GM20431 (cell line): ENCODE data around the gene ITGA3.

ENCODE experiments used
- in situ Hi-C: fragments of 300-500 bp; cut with MseI, MboI; formaldehyde crosslinking; loops from one replicate; pipeline ENCODE4 v1.15.0; 2020; ENCODE audit warnings: low sequenced_read_pairs; ENCODE audit not compliant: unreplicated experiment

Gene ITGA3

DNA sequence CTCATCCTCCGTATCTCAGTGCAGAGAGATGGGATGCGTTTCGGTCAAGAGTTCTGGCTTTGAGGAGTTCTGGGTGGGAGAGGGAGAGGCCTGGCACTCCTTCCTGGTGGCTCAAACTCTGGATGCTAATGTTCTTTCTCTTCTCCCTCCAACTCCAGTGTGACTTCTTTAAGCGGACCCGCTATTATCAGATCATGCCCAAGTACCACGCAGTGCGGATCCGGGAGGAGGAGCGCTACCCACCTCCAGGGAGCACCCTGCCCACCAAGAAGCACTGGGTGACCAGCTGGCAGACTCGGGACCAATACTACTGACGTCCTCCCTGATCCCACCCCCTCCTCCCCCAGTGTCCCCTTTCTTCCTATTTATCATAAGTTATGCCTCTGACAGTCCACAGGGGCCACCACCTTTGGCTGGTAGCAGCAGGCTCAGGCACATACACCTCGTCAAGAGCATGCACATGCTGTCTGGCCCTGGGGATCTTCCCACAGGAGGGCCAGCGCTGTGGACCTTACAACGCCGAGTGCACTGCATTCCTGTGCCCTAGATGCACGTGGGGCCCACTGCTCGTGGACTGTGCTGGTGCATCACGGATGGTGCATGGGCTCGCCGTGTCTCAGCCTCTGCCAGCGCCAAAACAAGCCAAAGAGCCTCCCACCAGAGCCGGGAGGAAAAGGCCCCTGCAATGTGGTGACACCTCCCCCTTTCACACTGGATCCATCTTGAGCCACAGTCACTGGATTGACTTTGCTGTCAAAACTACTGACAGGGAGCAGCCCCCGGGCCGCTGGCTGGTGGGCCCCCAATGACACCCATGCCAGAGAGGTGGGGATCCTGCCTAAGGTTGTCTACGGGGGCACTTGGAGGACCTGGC, 33.3 kb downstream of the ITGA3 start:
- in situ Hi-C loops, result loop anchor here (10.0 kb wide), 1 partner anchor 54 kb away; no protein-coding TSS in a partner anchor

DNA sequence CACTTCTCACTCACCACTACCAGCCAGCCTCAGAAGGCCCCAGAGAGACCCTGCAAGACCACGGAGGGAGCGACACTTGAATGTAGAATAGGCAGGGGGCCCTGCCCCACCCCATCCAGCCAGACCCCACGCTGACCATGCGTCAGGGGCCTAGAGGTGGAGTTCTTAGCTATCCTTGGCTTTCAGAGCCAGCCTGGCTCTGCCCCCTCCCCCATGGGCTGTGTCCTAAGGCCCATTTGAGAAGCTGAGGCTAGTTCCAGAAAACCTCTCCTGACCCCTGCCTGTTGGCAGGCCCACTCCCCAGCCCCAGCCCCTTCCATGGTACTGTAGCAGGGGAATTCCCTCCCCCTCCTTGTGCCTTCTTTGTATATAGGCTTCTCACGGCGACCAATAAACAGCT, 34.2 kb downstream of the ITGA3 start:
- in situ Hi-C loops, result no loop called here

DNA sequence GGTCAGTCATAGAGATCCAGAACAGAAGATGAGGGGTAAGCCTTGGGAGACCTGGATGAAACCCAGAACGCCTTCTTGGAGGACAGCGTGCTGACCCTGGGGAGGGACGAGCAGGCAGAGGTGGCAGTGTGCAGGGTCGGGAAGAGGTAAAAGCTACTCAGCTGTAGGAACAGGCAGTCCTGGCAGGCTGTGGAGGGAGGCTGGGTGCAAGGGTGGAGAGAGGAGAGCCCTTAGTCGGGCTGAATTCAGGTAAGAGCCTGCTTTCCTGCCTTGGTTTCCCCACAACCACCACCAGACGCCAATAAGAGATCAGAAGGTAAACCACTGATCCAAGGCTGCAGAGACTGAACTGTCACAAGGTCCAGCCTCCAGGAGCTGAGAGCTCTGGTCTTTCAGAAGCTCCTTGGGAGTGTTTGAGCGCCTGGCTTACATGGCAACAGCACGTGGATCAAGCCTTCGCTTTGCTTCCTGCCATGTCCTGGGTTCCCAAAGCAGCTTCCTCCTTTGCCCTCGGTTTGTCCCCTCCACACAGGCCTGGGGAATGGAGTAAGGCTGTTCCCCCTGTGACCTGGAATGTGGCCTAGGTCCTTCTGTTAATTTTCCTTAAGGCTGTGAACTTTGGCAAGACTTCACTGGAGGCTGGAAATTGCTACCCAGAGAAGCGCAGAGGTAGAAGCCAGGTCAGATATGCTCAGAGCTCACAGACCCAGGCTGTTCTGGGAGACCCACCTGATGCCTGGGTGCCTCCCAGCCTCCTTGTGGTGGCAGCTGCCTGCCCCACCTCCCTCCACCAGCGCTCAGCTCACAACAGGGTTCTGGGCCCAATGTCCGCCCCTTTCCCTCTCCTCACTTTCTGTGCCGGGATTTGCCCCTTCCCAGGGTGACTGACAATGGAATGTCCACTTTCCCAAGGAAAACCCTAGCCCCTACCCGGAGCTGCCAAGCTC, 35.3 kb downstream of the ITGA3 start:
- in situ Hi-C loops, result no loop called here

DNA sequence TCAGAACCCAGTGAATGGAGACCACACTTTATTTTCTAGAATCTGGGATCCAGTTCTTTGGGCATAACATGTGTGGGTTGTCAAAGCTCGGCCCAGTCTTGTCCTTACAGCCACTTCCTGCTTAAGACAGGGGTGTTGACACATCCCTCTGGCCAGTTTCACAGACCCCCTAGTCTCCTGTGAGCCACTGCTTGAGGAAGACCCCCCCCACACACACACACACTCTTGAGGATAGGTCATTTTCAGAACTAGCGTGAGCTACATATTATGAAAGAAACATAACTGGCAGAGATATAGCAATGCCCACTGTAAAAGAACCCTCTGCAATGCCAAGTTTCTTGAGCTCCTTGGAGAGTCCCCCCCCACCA, 36.0 kb downstream of the ITGA3 start:
- in situ Hi-C loops, result no loop called here

DNA sequence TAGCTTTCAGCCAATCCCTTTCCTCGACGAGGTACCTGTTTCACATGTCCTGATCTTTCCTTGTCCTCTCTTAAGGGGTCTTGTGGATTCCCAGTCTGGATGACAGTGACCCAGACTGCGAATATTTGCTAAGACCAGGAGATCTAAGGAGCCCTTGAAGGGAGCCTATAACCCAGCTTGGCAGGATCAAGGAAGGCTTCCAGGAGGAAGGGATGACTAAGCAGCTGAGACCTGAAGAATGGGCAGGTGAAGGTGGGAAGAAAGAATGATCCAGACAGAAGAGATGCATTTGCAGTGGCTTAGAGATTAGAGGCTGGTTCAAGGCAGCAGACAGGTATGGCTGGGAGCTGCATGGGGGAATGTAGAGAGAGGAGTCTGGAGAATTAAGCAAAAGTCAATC, 37.3 kb downstream of the ITGA3 start:
- in situ Hi-C loops, result no loop called here

DNA sequence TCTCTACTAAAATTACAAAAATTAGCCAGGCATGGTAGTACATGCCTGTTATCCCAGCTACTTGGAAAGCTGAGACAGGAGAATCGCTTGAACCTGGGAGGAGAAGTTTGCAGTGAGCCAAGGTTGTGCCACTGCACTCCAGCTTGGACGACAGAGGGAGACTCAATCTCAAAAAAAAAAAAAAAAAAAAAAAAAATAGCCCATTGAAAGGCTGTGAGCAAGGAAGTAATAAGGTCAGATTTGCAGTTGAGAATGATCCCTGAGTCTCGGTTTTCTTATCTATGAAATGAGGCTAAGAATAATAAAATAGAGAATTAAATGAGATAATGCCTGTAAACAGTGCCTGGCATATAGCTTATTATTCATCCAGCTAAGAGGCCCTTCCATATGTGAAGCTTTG, 37.9 kb downstream of the ITGA3 start:
- in situ Hi-C loops, result no loop called here

DNA sequence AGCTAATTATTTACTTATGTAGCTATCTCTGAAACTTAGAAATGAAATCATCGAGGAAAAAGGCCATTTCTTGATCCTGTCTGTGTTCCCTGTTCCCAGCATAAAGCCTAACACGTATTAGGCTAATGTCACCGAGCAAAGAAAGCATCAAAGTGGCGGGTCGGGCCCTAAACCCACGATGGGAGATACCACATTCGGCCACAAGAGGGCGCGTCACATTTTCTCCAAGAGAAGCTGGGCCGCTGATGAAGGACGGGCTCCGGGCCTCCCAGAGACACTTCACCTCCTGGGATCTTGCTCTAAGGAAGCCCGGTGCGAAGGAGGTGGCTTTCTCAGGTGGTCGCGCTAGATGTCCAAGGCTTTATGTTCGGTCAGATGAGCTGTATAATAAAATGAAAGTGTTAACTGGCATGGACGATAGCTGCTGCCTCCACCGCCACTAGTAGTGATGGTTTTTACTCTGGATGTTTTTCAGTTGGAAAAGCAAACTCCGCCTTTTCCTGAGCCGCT, 38.4 kb downstream of the ITGA3 start:
- in situ Hi-C loops, result no loop called here

DNA sequence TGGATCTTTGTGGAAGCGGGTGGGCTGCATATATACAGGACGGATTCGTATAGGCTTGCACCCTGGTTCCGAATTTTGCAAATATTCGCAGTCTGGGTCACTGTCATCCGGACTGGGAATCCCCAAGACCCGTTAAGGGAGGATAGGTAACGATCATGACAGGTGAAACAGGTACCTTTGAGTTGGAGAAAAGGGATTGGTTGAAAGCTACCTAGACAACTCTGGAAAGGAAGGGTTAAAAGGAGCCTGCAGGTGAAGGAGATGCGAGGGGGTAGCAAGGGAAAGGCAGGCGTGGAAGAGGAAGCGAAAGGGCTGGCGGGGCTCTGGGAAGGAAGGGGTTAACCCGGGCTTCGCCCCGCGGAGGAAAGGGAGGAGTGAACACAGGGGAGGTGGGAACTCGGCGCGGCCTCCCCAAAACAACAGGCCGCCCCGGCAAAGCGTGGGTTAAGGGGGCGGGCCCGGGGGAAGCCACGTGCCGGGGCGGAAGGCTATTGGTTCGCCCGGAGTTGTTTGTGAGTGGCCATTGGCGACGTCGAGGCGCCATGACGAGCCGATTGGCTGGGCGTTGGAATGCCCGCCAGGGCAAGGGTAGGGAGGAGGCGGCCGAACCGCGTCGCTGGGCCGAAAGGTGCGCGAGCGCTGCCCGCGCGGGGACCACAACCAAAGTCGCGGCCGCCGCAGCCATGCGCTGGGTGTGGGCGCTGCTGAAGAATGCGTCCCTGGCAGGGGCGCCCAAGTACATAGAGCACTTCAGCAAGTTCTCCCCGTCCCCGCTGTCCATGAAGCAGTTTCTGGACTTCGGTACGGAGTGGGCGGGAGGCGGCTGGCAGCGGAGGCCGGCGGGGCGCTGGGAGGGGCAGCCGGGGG, 39.1 kb downstream of the ITGA3 start, which contains the start of gene PDK2:
PDK2 (plus strand) TSS at position 599 of the 867 bp plus-strand sequence; CDS start at position 684, 85 bp downstream.
- in situ Hi-C loops, result no loop called here

DNA sequence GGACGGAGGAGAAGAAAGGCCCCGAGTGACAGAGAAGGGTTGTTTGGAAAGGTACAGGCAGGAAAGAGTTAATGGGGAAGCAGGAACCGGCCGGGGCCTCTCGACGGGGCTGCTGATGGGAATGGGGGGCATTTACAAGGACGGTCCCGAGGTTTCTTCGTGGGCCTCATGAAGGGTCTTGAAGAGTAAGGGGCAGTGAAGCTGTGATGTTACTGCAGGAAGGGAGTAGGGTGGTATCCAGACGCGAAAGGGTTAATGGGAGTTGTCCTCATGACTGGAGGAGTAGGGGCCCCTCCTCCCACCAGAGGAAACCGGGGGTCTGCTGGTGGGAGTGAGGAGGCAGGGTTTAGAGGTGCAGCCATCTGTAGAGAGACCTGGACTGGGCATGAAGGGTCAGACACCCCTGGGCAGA, 39.7 kb downstream of the ITGA3 start:
- in situ Hi-C loops, result no loop called here

DNA sequence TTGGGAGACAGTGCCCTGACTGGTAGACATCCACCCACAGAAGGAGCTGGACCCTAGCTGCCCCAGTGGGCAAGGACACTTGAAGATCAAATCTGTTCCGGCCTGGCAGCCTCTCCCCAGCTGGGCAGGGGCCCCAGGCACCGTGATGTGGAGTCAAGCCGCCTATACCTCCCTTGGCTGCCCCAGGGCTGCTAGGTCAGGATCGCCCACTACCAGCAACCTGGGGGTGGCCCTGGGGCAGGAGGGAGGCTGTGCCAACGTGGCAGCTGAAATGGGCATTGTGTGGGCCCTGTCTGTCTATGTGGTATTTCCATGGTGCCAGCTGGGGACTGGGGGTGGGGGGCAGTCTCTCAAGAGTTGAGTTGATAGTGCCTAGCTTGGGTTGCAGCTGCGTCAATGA, 40.2 kb downstream of the ITGA3 start:
- in situ Hi-C loops, result no loop called here

DNA sequence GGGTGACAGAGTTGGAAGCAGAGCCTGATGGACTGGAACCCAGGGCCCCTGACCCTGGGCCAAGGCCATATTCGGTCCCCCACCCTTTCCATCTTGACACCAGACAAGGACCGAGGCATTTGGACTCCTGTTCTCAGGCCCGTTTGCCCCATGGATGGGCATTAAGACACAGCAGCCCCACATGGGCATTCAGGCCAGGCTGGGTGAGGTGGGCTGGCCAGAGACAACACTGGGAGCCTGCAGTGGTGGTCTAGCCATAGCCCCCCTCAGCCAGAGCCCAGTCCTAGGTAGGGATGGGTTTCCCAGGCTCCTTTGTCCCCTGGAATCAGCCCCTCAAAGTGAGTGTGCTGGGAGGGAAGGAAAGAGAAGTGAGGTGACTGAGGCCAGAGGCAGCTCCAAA, 40.8 kb downstream of the ITGA3 start:
- in situ Hi-C loops, result no loop called here

DNA sequence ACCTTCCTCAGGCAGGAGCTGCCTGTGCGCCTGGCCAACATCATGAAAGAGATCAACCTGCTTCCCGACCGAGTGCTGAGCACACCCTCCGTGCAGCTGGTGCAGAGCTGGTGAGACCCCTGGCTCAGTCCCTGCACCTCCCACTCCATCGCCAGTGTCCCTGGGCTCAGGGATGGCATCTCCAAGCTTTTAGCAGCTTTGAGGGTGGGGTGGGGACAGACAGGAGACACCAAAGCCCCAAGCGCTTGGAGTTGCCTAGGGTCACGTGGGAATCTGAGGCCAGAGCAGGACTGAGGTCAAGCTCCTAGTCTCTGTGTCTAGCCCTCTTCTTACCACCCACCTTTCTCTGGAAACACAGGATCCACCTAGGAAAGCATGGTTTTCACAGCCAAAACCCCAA, 41.5 kb downstream of the ITGA3 start:
- in situ Hi-C loops, result no loop called here

DNA sequence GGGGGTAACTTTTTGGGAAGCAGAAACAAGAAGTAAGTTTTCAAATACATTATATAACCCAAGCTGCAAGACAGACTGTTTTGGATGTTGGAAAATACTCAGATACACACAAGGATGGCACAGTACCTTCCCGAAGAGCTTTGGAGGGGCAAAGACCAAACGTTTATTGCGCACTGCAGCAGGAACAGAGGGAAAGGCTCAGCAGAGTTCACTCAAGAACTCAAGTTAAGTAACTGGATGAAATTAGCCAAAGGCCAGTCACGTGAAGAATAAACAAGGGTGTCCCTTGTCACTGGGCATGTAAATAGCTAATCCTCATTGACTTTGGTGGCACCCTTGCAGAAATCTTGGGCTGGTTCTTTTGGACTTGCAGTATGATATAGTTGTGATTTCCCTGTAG, 42.0 kb downstream of the ITGA3 start:
- in situ Hi-C loops, result no loop called here

DNA sequence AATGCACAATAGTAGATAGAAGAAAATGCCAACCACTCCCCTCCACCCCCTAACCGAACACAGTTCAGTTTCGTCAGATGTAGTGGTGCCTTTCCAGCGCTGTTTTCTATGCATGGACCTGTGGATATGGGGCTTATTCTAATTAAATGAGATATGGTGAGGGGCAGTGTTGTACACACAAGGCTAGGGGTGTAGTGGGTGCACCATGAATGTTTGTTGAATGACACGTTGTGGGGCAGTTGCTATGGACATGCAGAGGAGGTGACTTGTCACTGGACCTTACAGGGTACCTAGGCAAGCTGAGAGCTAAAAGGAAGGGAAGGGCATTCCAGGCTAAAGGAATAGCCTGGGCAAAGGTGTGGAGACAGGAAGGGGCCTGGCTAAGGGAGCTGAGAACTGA, 42.7 kb downstream of the ITGA3 start:
- in situ Hi-C loops, result no loop called here

DNA sequence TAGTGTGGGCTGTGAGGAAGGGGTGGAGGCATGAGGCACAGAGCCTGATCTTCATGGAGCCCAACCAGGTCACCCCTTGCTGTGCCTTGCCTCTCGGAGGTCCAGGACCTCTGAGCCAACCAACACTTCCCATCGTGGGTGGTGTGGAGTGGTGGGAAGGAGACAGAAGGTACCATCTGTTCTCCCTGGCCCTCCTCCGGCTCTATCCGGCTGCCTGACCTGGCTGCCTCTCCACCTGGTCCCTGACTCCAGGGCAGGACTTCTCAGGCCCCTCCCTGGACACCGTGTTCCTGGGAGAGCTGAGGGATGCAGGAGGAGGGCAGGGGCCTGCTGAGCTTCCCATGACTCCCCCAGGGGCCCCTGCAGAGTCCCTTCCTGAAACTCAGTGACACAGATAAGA, 43.1 kb downstream of the ITGA3 start:
- in situ Hi-C loops, result no loop called here

DNA sequence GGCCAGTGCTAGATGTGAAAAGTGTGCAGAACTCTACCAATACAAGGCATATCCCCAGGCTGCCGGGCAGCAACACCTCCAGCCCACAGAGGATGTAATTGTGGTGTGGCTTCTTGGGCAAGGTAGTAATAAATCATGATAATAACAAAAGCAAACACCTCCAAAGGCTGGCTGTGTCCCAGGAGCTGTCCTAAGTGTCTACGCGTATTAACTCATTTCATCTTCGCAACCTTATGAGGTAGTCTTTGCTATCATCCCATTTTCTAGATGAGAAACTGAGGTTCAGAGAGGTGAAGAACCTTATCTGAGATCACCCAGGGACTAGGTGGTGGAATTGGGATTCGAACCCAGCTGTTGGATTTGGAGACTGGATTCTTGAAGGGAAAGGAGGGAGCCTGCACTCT, 44.6 kb downstream of the ITGA3 start:
- in situ Hi-C loops, result no loop called here

DNA sequence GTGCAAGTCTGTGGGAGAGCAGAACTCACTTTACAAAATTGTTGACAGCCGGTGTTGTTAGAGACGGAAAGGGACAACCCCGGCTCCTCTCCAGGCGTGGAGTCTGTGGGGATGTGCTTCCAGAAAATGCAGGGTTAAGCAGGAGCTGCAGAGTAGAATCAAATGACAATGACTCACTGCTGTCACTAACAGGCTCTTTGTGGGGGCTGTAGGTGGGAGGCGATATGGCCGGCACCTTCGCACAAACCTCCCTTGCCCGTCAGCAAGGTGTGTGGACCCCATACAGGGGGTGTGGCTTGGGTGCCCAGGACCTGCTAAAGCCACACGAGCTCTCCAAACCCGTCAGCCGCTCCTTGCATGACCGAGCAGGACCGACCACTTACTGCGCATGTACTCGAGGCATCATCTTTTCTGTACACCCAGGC, 45.0 kb downstream of the ITGA3 start:
- in situ Hi-C loops, result no loop called here

DNA sequence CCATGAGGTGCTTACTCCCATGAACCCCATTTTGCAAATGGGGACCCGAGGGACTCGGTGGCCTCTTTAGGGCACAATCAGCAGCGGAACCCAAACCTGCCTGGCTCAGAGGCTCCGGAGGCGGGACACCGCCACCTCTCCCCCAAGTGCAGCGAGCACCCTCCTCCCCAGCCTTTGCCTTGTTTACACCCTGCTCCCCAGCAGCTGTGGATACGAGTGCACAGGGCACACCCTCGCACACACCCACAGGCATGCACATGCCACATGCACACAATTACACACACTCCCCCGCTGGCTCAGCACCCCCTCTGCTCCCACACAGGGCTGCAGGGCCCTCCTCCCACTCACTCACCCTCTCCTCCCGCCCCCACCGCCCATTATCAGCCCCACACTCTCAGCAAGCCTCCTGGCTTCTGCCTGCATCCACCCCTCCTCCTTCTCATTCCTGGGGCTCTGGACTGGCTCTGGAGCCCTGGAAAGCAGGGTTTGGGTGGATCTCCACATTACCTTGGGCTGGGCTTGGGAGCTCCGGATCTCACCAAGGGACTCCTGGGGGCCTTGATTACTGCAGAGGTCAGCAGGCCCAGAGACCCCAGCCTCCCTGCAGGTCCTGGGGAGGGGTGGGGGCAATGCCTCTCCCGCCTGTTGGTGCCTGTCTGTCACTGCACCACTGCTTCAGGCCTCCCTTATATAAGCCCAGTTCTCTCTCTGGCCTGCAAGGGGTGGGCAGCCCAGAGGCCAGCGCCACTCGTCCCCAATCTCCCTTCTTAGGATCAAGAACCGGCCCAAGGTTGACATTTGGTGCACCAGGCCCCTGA, 45.6 kb downstream of the ITGA3 start:
- in situ Hi-C loops, result no loop called here
